ENCODE measurements around the gene SLC25A5.
"Not testable (repeated sequence)": the region's sequence is repeated elsewhere in the genome, so short reads cannot be mapped to it uniquely, and the experiment has no call there.

SLC25A5 gene

DNA sequence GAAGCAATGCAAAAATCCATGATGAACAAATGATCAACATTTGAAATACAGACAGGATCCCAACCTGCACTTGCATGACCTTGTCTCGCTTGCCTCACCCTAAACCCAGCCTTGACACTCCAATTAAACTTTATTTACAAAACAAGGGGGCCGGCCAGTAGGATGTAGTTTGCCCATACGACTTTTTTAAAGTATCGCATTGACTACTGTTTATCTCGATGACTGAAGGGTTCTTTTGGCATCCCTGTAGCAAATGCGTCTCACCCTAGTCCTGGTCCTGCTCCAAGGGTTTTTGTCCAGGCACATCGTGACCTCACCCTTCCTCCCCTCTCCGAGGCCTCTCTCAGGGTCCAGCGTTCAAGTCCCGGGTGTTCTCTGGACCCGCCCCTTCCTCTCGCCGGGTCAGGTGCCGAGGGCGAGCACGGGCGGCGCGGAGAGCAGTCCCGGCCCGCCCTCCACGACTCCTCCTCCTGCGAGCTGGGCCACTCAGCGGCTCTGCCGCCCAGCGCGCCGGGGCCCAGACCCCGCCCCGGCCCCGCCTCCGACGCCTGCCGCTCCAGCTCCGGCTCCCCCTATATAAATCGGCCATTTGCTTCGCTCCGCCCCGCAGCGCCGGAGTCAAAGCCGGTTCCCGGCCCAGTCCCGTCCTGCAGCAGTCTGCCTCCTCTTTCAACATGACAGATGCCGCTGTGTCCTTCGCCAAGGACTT is at the start of gene SLC25A5:
TSS of gene SLC25A5 (plus strand) at position 603 of the 709 bp plus-strand sequence. CDS start at position 675, 72 bp downstream.
- DNase-seq (ENCODE audit: low read depth): peak; percentile 84

DNA sequence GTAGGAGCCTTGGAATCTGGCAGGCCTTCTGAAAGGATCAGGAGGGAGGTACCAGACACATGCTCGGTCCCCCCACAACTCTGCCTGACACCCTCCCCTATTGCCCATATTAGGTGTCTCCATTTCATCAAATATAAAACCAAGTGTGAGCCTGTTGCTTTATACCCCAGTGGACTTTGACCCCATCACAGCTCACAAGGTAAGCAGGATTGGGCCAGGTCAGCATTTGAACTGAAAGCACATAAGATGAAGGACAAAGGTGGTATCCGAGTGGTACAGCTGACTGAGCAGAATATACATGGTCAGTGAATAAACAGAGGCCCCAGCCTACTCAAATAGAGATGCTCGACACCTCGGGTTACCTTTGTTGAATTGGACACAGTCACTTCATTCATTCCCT is 49.1 kb upstream of the SLC25A5 start:
- DNase-seq (ENCODE audit: low read depth): no peak

DNA sequence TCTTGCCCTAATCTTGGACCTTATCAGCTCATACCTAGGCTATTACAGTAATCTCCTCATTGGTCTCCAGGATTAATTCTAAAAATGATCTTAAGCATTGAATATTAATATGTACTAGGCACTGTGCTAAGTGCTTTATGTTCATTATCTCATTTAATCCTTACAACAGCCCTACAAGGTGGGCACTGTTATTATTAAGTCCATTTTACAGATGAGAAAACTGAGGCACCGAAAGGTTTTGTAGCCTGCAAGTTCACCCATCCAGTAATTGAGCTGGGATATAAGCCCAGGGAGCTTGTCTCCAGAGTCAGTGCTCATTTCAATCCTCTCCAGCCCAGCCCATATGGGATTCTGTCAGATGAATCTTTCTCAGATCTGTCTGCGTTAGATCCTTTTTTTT is 48.3 kb upstream of the SLC25A5 start:
- no peak for DNase-seq (ENCODE audit: low read depth)

DNA sequence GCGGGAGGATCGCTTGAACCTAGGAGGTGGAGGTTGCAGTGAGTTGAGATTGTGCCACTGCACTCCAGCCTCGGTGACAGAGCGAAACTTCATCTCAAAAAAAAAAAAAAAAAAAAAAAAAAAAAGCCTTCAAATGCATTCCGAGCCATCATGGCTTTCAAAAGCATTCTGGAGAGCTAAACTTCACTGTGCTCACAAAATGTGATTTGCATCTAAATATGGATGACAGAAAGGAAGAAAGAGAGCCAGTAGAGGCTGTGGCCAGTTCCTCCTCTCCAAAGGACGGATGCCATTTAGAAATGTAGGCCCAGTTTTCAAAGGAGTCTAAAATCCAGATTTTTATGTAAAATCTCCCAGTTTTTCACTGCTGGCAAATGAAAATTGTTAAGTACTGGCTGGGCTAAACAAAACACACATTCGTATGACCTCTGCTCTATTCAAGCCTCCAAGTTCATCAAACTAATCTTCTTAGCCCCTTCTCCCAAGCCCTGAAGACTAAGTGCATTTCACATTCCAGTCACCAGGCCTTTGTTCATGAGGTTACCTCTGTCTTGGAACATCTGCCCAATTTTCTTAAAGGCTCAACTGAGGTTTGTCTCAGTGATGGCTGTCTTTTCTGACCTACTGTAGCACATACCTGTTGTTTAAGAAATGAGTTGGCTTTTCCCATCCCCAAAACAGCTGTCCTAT is 47.1 kb upstream of the SLC25A5 start:
- no peak for DNase-seq (ENCODE audit: low read depth)

DNA sequence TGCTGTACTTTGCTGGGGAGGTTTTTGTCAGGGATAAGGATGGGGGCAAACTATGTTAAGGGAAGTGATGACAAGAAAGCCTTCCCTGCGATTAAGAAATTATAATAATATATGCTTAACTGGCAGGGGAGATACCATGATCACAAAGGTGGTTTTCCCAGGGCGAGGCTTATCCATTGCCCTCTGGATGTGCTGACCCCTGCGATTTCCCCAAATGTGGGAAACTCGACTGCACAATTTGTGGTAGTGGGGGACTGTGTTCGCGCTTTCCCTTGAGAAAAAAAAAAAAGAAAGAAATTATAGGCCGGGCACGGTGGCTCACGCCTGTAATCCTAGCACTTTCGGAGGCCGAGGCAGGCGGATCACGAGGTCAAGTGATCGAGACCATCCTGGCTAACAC is 44.6 kb upstream of the SLC25A5 start:
- DNase-seq (ENCODE audit: low read depth): no peak

DNA sequence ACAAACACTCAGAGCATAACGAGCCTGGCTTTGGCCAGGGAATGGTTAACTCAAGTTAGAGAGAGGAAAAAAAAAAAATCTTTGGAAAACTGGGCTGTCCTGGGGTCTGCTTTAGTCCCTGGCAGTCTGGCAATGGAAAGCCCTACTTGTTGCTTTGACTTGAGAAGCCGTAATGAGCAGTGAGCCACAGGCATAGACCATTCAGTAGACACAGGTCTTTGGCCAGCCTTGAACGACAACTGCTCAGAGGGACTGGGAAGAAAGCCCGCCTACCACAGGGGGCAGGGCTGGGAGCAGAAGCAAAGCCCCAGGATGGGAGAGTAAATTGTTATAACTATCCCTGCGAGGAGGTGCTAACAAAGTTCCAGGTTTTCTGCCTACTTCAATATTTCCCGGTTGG is 43.2 kb upstream of the SLC25A5 start:
- no peak for DNase-seq (ENCODE audit: low read depth)

DNA sequence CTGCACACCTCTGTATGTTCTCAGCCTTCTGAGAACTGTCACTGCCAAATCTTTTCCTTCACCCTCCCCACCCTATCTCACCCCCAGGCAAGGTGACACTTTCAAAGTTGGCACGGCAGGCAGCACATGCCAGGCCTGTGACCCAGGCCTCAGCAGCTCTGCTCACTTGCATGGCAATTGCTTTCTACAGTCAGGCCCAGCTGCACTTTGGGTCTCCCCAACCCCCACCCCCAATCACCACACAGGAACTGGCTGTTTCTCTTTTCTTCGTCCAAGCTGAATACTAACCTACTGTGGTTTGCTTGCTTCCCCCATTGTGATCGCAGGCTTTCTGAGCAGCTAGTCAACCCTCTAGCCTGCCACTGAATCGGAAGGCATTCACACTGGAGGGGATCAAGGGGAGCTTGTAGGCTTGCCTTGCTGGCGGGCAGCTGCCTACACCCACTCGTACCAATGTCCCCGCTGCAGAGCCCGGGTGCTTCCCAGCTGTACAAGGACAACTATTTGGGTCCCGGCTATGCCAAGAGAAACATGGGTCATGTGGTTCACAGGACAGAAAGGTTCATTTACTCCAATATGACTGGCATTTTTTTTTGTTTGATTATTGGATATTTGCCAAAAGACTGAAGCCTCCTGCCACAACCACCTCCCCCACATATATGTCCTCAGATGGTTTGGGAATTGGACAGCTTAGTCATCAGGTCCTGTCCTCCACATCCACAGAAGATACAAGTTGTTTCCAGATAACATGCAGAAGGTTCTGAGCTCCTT is 41.0 kb upstream of the SLC25A5 start:
- DNase-seq (ENCODE audit: low read depth): peak; percentile 65

DNA sequence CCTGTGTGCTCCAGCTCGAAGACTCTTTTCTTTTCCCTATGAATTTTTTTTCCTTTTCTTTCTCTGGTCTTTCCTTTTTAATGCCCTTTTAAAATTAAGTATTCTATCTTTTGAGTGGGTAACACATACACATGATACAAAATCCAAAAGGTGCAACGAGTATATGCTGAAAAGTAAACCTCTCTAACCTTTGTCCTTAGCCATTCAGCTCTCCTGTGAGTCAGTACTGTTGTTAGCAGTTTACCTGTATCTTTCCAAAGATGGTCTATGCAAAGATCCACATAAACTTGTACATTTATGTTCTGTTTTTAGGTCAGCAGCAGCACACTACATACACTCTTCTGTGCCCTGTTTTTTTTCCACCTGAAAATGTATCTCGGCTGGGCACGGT is 40.5 kb upstream of the SLC25A5 start:
- no peak for DNase-seq (ENCODE audit: low read depth)

DNA sequence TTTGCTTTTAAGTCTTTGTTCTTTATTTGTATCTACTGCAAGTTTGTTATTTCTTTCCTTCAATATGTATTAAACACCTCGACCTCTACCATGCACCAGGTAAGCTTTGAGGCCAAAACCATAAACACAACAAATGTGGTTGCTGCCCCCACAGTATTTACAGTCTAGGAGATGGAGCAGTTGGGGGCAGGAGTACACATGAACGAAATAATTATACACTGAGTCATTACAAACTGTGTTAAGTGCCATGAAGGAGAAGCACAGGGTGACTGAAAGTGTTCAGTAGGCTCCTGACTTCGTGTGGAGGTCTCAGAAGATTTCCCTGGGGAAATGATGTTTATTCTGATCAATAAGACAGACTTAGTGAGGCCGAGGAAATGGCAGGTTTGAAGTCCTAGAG is 38.8 kb upstream of the SLC25A5 start:
- DNase-seq (ENCODE audit: low read depth): peak; percentile 27

DNA sequence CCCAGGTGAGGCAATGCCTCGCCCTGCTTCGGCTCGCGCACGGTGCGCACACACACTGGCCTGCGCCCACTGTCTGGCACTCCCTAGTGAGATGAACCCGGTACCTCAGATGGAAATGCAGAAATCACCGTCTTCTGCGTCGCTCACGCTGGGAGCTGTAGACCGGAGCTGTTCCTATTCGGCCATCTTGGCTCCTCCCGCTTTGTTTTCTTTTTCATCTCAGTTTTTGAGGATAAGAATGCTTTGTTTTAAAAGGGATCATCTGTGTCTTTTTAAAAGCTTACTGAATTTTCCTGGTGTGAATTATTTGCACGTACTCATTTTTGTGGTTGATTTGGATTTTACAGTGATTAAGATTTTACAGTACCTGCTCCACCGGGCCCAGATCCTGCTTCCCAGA is 26.9 kb upstream of the SLC25A5 start:
- DNase-seq (ENCODE audit: low read depth): not testable (repeated sequence)

DNA sequence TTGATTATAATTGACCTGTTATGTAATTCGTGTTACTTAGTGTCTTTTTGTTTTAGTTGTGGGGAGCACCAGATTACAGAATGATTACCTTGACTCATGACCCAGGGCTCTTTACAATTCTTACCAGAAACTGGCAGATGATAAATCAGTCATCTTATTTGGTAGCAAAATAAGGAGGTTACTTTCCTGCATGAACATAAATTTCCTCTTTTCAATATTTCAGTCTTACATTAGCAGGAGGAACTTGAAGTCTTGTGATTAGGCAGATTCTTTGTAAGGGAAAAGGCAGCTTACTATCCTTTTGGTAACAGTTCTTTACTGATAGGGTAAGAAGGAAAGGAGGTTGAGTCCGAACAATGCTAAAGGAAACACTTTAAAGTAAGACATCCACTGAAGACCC is 26.0 kb upstream of the SLC25A5 start:
- DNase-seq (ENCODE audit: low read depth): no peak

DNA sequence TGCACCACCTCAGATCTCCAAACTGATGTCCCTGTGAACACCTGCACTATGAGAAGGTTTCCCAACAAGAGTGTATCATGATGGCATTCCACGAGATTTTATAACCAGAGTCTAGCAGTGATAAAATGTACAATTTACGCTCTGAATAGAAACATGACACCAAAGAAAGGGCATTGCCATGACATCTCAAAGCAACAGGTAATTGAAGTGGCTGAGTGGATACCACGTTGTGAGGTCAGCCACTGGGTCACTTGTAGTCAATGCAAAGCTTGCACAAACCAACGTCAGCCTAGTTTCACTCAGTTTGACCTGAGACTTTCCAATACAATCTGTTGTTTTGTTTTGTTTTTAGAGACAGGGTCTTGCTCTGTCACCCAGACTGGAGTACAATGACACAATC is 15.0 kb upstream of the SLC25A5 start:
- no peak for DNase-seq (ENCODE audit: low read depth)

DNA sequence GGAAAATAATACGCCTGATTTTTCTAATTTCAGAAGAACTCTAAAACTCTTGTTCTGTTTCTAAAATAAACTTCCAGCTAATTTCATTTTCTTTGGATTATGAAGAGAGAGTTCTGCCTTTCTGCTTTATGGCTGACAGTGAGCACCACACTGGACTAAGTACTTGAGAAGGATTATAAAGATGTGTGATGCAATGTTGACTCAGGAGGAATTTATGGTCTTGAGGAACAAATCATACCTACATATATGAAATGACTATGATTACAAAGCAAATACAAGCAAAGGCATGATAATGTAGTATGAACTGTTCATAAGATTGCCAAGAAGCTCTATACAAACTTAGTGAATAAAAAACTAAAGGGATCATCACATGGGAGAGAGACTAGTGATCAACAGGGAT is 13.0 kb upstream of the SLC25A5 start:
- peak; percentile 23 for DNase-seq (ENCODE audit: low read depth)

DNA sequence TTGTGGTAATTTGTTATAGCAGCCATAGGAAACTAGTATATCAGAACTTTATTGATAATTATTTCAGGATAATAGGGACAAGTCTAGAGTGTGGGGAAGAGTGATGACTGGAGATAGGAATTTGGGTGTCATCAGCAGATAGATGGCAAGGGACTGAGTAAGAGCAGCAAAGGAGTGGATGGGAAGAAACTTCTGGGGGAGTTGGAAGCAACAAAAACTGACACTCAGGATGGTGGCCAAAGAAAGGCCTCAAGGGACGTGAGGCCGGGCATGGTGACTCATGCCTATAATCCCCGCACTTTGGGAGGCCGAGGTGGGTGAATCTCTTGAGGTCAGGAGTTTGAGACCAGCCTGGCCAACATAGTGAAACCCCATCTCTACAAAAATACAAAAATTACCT is 9.1 kb upstream of the SLC25A5 start:
- peak; percentile 70 for DNase-seq (ENCODE audit: low read depth)

DNA sequence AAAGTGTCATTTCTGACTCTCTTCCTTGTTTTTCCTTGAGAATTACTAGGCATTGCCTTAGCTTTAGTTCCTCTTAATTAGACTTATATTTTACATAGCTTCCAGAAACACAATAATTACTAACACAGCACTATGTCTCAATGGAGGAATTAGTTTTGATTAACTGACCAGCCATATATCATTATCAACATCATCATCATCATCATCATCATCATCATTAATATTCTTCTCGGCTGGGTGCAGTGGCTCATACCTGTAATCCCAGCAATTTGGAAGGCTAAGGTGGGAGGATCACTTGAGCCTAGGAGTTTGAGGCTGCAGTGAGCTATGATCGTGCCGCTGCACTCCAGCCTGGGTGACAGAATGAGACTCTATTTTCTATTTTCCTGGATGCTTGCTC is 2.7 kb upstream of the SLC25A5 start:
- DNase-seq (ENCODE audit: low read depth): no peak

DNA sequence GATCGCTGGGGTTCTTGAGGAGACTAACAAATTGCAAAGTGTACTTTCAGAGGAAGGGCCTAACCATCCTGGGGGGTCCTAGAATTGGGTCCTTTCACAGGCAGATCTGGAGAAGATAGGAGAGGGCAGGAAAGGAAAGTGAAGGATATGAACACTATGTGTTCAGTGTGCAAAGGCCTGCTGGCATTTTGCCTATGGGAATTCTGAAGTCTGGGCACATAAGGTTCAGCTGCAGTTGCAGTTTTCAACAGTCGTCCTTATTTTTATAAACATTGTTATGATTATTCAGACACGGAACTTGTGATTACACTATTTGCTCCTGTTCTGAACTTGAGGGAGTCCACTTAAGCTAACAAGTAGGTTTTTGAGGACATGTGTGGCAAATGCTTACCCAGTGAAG is 1.3 kb upstream of the SLC25A5 start:
- no peak for DNase-seq (ENCODE audit: low read depth)

DNA sequence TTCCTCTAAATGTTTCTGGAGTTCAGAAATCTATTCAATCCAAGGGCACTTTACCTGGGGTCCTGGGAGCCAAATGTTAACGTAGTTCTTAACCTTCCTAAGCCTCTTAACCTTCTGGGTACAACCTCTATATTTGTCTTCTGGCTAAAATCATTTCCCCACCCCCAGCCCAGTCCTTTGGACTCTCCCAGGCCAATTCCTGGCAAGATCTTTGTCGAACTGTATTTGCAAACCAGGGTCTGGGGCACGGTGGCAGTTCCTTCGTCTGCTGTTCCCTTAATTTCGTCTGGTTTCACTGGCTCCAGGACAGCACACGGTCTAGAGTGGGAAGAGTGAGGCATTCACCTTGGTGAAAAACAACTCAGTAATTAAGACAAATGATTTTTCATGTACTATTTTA is 811 bp upstream of the SLC25A5 start:
- DNase-seq (ENCODE audit: low read depth): no peak

DNA sequence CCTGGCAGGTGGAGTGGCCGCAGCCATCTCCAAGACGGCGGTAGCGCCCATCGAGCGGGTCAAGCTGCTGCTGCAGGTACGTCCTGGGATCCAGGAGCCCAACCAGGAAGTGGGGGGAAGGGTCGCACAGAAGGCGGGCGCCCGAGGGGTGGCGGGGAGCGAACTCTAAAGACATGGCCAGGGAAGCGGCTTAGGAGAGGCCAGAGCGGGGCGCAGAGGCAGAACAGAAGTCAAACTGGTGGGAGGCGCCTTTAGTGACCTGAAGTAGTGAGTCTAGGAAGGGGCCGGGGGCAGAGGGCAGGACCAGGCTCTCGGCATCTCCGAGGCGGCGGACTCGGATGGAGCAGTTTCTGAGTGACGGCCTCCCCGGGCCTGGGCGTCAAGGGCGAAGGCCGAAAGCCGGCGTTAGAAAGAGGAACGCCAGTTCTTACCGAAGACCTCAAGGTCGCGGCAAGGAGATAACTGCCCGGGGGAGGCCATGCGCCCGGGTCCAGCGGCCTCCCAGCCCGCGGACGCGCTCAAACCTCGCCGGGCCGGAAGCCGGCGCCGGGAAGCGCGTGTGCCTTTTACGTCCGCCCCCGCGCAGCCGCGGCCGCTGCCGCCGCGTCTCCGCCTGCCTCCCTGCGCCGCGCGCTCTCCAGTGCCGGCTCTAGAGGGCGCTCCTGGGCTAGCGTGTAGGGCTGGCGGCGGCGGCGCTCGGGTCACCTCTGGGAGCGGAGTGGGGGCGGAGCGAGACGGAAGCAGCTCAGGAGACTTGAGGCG is 488 bp downstream of the SLC25A5 start:
- DNase-seq (ENCODE audit: low read depth): peak; percentile 80

DNA sequence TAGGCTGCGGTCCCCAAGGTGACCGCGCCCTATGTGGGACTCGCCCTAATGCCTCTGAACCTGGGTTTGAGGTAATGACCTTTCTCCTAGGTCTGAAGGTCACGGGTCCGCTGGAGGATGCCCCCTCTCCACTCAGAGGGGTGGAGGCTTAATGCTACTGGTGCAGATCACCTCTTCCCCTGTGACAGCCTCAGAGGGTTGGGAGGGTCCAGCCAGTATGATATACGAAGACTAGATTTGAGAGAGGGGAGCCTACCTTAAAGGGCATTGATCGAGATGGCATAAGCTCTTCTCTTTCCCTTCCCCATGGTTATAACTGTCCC is 1.0 kb downstream of the SLC25A5 start:
- DNase-seq (ENCODE audit: low read depth): no peak

DNA sequence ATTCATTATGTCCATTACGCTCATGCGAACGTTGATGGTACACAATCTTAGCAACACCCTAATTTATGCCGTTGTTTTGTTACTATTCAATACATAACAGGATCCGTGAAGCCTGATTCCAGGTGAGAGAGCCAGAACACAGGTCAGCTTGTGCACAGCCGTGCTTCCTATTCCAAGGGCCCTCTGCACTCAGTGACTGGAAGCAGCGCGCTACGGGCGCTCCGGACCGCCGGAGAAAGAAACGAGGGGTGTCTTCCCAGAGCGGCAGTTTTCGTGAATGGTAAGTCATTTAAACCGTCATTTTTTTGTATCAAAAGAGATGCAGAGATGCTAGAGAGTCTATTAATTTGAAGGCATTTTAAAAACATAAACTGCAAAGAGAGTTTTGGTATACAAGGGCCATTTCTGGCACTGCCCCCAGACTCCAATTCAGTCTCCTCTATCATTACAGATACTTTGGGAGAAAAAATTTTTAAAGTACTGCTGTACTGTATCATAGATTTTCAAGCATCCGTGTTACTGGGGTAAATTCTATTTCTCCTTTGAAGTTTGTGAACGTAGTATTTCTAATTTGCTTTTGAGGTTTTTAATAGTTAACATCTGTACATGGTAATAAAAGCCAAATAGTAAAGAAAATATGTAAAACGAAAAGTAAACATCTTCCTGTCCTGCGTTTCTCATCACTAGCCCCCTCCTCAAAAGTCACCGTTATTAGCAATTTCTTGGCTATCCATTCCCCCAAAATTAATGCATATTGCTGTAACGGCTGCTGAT is 6.6 kb downstream of the SLC25A5 start:
- DNase-seq (ENCODE audit: low read depth): no peak

DNA sequence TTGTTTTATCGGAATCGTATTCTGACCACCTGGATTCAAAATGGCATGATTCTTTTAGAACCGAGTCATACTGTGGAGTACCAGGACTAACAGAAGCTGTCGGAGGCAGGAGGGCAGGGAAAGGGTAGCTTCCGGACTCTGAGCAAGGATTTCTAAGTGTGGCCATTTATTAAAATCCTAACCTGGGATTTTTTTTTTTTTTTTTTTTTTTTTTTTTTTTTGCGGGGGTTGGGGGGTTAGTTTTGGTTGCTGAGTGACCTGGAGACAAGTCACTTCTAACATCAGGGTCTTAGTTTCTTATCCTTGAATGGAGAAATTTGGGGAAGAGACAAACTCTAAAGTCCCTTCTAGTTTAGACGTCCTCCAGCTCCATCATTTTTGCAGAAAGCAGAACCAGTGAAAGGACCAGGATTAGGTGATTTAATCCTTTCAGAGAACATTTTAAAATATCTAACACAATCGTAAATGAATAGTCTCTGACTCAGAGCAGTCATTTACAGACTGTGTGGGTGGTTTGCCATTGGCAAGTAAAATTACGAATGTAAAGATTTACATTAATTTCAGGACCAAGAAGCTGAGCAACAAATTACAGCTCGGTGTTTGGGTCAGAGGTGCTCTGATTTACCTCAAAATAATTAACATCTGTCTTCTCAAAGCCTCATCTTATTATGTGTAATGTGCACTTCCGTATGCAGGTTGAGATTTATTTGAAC is 7.3 kb downstream of the SLC25A5 start:
- no peak for DNase-seq (ENCODE audit: low read depth)
